Stromal cell of bone marrow (primary cell): ENCODE measurements around the gene BMP5.
A peak's percentile ranks its signal among the peaks of the same experiment; 100 is the strongest.

Source experiments
- DNase-seq: peaks from one replicate; pipeline ENCODE4 v3.0.0-alpha.2; 2012; ENCODE audit warnings: low read depth

Gene BMP5

DNA sequence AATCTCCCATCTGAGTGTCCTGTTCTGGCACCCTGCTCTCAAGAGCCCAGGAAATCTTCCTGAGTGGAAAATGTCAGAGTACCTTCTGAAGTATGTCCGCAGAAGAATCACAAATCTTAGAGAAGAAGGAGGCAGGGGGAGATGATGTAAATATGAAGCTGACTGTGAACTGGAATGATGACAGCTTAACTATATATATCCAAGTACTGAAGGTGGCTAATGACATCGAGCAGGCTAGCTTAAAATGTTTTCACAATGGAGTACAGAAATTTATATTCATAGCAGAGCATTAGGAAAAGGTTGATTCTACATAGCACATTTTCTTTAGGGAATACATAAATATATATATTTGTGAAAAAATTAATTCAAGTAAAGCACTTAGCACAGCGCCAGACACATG lies 64.3 kb downstream of the BMP5 start:
- no peak for DNase-seq

DNA sequence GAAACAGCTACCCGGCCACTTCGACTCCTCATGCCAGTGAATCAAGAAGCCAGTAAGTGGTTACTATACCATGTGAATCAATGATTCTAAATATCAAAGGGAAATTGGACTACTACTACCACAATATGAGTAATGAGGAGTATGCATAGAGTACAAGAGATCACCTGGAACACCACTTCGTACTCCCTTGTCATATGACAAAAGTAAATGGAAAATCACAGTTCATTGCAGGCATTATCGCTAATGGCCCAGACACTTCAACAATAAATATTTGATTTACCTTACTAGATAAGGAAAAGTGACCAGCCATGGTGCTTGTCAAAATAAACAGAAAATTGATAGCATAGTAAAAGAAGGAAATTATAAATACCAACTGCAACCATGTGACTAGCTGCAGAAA lies 73.1 kb downstream of the BMP5 start:
- no peak for DNase-seq

DNA sequence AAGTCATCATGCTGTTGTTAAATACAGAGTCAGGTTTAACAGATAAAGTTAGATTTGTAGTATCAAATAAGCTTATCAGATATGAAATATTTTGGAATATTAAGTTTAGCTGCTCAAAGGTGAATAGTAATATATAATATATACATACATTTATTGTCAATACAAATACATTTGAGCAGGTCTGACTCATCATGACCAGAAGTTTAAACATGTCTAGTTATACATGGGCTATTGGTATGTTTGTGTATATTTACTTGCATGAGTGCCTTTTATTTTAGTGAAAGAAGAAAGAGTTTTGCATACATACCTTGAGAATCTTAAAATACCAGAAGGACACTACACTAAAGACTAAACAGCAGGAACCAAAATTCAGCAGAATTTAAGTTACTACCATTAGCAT lies 76.8 kb downstream of the BMP5 start:
- DNase-seq: no peak

DNA sequence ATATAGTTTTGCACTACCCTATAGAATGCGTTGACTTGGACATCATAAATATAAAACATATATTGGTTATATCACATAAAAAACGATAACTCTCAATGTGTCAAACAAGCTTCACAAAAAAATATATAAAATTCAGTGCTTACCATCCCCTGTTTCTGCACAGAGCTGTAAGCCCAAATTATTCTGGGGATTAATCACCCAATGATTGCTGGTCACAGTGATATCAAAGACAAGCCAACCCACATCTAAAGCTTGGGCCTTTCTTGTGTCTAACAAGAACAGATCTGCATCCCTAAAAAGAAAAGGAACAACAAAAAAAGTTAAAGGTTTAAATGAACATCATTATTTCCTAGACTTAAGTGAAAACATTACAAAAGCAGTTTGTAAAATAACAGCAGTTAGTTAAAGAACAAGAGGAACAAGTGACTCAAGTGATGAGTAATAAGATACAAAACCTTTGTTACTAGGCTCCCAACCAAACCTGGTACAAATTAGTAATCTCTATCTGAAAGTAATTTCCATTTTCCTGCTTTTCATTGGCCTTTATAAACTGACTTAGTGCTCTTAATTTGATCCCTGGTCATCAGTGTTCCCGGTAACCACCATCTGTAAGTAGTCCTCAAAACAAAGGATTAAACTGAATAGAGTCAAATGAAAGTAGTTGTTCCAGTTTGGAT lies 81.1 kb downstream of the BMP5 start:
- DNase-seq: peak; percentile 89

DNA sequence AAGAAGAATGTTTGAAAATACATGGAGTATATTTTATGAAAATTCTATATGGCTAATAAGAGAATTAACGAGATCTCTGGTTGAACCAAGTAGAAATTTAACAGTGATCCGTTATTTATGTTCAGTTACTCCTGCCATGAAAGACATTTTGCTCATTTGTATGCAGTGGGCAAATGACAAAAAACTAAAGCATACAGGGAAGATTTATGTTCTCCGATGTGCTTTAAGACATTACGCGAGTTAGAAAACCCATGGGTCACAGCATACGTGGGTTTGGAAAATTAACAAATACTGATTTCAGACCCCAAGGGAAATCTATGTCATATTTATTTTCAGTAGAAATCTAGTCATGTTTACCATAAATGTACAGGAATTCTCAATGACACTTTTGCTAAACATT lies 90.1 kb downstream of the BMP5 start:
- no peak for DNase-seq

GRCh38 chr6:55782275-55782674 lies 93.1 kb downstream of the BMP5 start:
- DNase-seq: no peak

- DNase-seq: no peak
These were observed 96.7 kb downstream of the BMP5 start for GRCh38 chr6:55778705-55779104.

- no peak for DNase-seq
These were observed 97.9 kb downstream of the BMP5 start for GRCh38 chr6:55777469-55777868.

GRCh38 chr6:55776113-55776512 lies 99.3 kb downstream of the BMP5 start:
- no peak for DNase-seq

DNA sequence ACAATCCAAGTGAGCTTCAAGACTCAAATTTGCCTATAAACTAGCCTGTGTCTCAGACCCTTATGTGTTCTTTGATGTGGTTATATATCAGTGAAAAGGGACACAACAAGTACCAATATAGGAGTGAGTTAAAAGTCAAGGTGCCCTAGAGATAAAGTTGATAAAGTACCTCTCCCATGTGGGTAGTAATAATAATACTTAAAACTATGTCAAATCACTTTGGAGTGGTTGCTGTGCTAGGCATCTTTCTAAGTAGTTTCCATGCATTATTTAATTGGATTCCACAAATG lies 100.4 kb downstream of the BMP5 start:
- no peak for DNase-seq

- no peak for DNase-seq
These were observed 100.9 kb downstream of the BMP5 start for GRCh38 chr6:55774286-55775028.

- no peak for DNase-seq
These were observed 101.7 kb downstream of the BMP5 start for GRCh38 chr6:55773620-55774216.

DNA sequence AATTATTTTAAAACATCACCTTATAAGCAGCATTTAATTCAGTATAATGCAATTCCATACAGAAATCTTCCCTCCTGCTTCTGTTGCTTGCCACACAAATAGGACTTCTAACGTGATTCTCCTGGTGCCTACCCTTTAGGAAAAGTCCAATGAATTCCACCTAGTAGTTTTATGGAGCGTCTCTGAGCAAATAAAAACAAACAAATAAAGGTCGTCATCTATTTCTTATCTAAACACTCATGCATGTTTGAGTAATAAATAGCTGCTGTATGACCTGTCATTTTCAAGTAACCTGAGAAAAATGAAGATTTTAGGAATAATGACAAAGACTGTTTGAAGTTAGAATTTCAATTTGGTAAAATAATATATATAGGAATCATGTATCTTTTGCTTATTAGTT lies 102.7 kb downstream of the BMP5 start:
- no peak for DNase-seq

DNA sequence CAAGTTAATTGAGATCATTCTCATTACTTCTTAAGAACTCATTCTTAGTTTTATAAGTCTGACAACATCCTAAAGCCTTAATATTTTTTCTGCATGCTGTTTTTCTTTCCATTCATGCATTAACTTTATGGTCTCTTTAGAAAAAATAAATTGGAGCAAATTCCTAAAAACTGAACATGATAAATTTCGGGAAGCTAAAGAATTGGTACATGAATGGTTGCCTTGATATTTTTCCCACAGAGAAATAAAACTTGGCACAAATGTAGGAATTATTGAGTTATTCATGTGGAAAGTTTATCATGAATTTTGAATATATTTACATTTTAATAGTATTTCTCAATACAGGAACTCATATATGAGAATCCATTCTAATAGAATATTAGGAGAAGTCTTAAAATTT lies 115.9 kb downstream of the BMP5 start:
- DNase-seq: no peak

- DNase-seq: peak; percentile 95
These were observed 117.0 kb downstream of the BMP5 start for GRCh38 chr6:55758156-55758937.

- DNase-seq: no peak
These were observed 118.8 kb downstream of the BMP5 start for GRCh38 chr6:55756531-55757031.

- no peak for DNase-seq
These were observed 126.5 kb downstream of the BMP5 start for GRCh38 chr6:55748880-55749279.

DNA sequence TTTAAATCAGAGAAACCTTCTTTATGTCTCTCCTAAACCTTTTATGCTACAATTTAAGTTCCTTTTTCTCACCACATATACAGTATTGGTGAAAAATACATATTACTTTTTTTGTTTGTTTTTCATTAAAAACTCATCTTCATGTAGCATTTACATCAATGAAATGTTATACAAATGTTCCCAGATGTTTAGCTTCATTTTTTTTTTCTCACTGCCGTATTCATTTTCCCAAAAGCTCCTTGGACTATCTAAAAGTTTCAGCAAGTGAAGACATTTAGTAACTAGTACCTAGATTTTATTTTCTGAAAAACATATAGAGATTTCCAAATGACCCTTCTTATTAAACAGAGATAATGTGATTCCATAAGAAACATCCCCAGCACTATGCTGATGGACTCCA lies 128.9 kb downstream of the BMP5 start:
- DNase-seq: no peak

- no peak for DNase-seq
These were observed 141.1 kb downstream of the BMP5 start for GRCh38 chr6:55734256-55734655.

DNA sequence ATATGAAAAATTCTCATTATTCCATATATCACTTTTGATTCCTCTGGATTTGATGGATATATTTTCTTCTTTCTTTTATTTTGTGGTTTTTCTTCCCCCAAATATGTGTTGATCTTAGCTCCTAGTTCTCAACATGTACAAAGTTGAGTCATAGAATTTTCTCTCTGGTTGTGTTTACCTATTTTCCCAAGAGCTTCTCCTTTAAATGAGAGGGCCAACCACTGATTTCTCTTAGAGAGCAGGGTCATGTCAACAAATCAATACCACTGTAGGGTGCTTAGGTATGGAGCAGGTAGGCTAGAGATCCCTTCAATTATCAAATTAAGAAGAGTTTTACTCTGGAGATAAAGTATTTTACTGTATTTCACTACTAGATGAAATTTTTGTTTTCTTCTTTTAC lies 145.7 kb downstream of the BMP5 start:
- no peak for DNase-seq

- no peak for DNase-seq
These were observed 149.2 kb downstream of the BMP5 start for GRCh38 chr6:55726144-55726543.

GRCh38 chr6:55714831-55715230 lies 160.6 kb downstream of the BMP5 start:
- DNase-seq: no peak

DNA sequence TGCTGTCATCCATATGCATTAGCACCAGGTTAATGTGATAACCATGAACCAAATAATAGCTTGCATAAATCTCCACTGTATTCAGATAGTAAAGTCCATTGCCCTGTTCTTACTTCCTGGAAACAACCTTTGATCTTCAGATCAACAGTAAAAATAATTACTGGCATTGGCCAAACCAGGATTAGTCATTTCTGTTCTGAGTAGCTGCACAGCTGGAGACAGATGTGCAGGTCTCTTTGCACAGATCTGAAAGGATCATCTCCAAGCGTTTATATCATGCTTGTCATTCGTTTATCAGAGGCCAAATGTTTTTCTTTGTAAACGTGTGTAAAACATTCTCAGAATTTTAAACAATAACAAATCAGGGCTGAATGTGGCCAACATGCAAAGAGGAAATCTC lies 162.0 kb downstream of the BMP5 start:
- no peak for DNase-seq
